Endothelial cell of umbilical vein (primary cell): ENCODE measurements around the gene HBQ1. TPM values are rescaled to one million over a fixed set of nuclear protein-coding genes. Genes with fewer than 3 reads are reported as not detected.

Experiments
- Bru-seq: library from RNA; stranded (reverse); fragments of 400-500 nt; gene quantifications from one replicate; lab custom pipeline; 2021; lab: Mats Ljungman, UMichigan
- BruChase-seq, 2 experiments: library from RNA; stranded (reverse); fragments of 400-500 nt; gene quantifications; one replicate each; lab custom pipeline; 2021; lab: Mats Ljungman, UMichigan
- BruUV-seq: library from RNA; stranded (reverse); fragments of 400-500 nt; replicated peaks from 2 replicates; lab custom pipeline; 2021; lab: Mats Ljungman, UMichigan
- CTCF ChIA-PET: fragments of 300-600, 350-600 bp; sonication (Branson Sonifier 250); formaldehyde crosslinking; loops from one replicate; lab custom pipeline; 2021; ENCODE audit warnings: antibody characterized with exemption, inconsistent platforms; lab: Charles Lee
- POLR2A ChIA-PET: fragments of 300-600, 350-600 bp; sonication (Branson Sonifier 250); formaldehyde crosslinking; loops from one replicate; lab custom pipeline; 2021; ENCODE audit warnings: antibody characterized with exemption, inconsistent platforms; lab: Charles Lee
- DNase-seq: peaks from one replicate; pipeline ENCODE4 v3.0.0-alpha.2; 2011; ENCODE audit warnings: low read depth, low spot score
- FAIRE-seq: peaks from 2 replicates; lab custom pipeline; 2011; peaks lifted over from hg19 to GRCh38; lab: Jason Lieb, UNC
- H2AFZ ChIP-seq: 2 replicates; pipeline ENCODE4 v1.6.0; 2012; ENCODE audit warnings: low read depth, low read length, control low read depth, inconsistent platforms
- H3K27ac ChIP-seq: 2 replicates; pipeline ENCODE4 v1.5.1; 2011; ENCODE audit warnings: low read depth, mild to moderate bottlenecking, control low read depth, low read length, moderate library complexity; ENCODE audit not compliant: insufficient read depth
- H3K27me3 ChIP-seq, 2 experiments: 2 replicates each; pipeline versions ENCODE4 v1.6.0 to v1.6.1; 2011; ENCODE audit warnings: low read length in 2 of 2, mixed read lengths in 1 of 2; ENCODE audit not compliant: control insufficient read depth in 2 of 2, insufficient read depth in 2 of 2
- H3K36me3 ChIP-seq, 2 experiments: 2 replicates in 1 of 2; 3 replicates in 1 of 2; pipeline ENCODE4 v1.5.1; 2011; ENCODE audit warnings: low read length in 2 of 2, mild to moderate bottlenecking in 1 of 2, moderate library complexity in 1 of 2; ENCODE audit not compliant: control insufficient read depth in 2 of 2, insufficient read depth in 2 of 2; ENCODE audit errors: extremely low read depth in 1 of 2
- H3K4me1 ChIP-seq: 3 replicates; pipeline ENCODE4 v1.5.1; 2011; ENCODE audit warnings: mild to moderate bottlenecking, low read length; ENCODE audit not compliant: control insufficient read depth, insufficient read depth; ENCODE audit errors: extremely low read depth
- H3K4me2 ChIP-seq: 2 replicates; pipeline ENCODE4 v1.6.1; 2011; ENCODE audit warnings: low read length, control low read depth, mixed read lengths; ENCODE audit not compliant: insufficient read depth
- H3K4me3 ChIP-seq, 3 experiments: fragments of 200-600 bp in 1 of 3; sonication (generic), shearing (Covaris generic) in 1 of 3; replicated peaks in 1 of 3; 2 replicates each; pipeline ENCODE4 v1.5.1; 2011 to 2016; ENCODE audit warnings: control low read depth in 3 of 3, low read length in 3 of 3, mild to moderate bottlenecking in 2 of 3, inconsistent platforms in 1 of 3, low read depth in 1 of 3, moderate library complexity in 1 of 3; ENCODE audit not compliant: insufficient read depth in 1 of 3
- H3K79me2 ChIP-seq: 2 replicates; pipeline ENCODE4 v1.6.0; 2012; ENCODE audit warnings: low read length, inconsistent platforms; ENCODE audit not compliant: control insufficient read depth, insufficient read depth
- H3K9ac ChIP-seq: replicated peaks from 2 replicates; pipeline ENCODE3; 2011; ENCODE audit warnings: low read length, control low read depth; ENCODE audit not compliant: insufficient read depth; ENCODE audit errors: extremely low read depth
- H3K9me1 ChIP-seq: replicated peaks from 3 replicates; pipeline ENCODE4 v1.6.0; 2011; ENCODE audit warnings: mild to moderate bottlenecking, low read length; ENCODE audit not compliant: control insufficient read depth, insufficient read depth; ENCODE audit errors: extremely low read depth
- H3K9me3 ChIP-seq: replicated peaks from 2 replicates; pipeline ENCODE4 v1.5.1; 2012; ENCODE audit warnings: low read length, inconsistent platforms; ENCODE audit not compliant: control insufficient read depth, insufficient read depth
- H4K20me1 ChIP-seq: replicated peaks from 2 replicates; pipeline ENCODE3; 2011; ENCODE audit warnings: mild to moderate bottlenecking, low read length; ENCODE audit not compliant: control insufficient read depth, insufficient read depth; ENCODE audit errors: extremely low read depth
- POLR2A ChIP-seq: IDR thresholded peaks from 2 replicates; pipeline ENCODE4 v1.6.1; 2012; ENCODE audit warnings: low read depth, mild to moderate bottlenecking, control low read depth, low read length
- POLR2AphosphoS5 ChIP-seq: IDR thresholded peaks from 2 replicates; pipeline ENCODE4 v1.6.1; 2012; ENCODE audit warnings: low read depth, mild to moderate bottlenecking, control low read depth, low read length, moderate library complexity; ENCODE audit not compliant: insufficient read depth
- dilution Hi-C: fragments of 300-500 bp; cut with MboI; formaldehyde crosslinking; loops from one replicate; pipeline ENCODE4 v1.15.0; 2019; ENCODE audit warnings: low sequenced_read_pairs; ENCODE audit not compliant: extremely low pct_ligation_motif_present
- intact Hi-C: fragments of 100-400 bp; cut with micrococcal nuclease; formaldehyde crosslinking; loops from one replicate; pipeline ENCODE4 v1.10.0; 2022
- long read RNA-seq: library from polyadenylated mRNA; stranded (forward); transcript quantifications from one replicate; pipeline ENCODE4 v2.0.0, GENCODE V29; 2021
- polyA minus RNA-seq, 3 experiments: library from RNA; depleted of rRNA, polyadenylated mRNA; stranded (reverse); fragments of >200 nt; gene quantifications; 1 replicate in 1 of 3; 2 replicates in 2 of 3; pipeline ENCODE4 v1.2.3, GENCODE V29; 2011
- polyA plus RNA-seq, 4 experiments: library from polyadenylated mRNA; depleted of rRNA in 3 of 4; stranded (reverse) in 3 of 4; unstranded in 1 of 4; fragments of >200 nt; gene quantifications; 2 replicates each; pipeline versions ENCODE4 v1.2.1 to v1.2.3, GENCODE V29; 2011 to 2012; ENCODE audit warnings: missing spikeins in 1 of 4
- total RNA-seq: library from RNA; stranded (reverse); gene quantifications from 2 replicates; pipeline ENCODE4 v1.2.3, GENCODE V29; 2021
- TF ChIP-seq, protein P1 (sequence below), 2 donors: IDR thresholded peaks; 1 replicate in 1 of 2; 2 replicates in 1 of 2; pipeline ENCODE4 v1.5.1; 2011; ENCODE audit warnings: low read length in 2 of 2, mild to moderate bottlenecking in 2 of 2, moderate library complexity in 2 of 2, control low read depth in 1 of 2, inconsistent platforms in 1 of 2, low read depth in 1 of 2; ENCODE audit not compliant: insufficient read depth in 1 of 2; ENCODE audit errors: extremely low read depth in 1 of 2

Gene HBQ1
- not detected in 2 replicates for total RNA-seq
- polyA plus RNA-seq, result 0.75 and 2.5 TPM in 2 replicates
- polyA plus RNA-seq (2011; cell fraction: cytosol; rRNA removed), result 0.18 and 0.25 TPM in 2 replicates
- 0.78 TPM in 1 of 2 replicates, not detected in the other for polyA plus RNA-seq (2011; cell fraction: nucleus; rRNA removed)
- polyA plus RNA-seq (2012), result 0.55 and 0.95 TPM in 2 replicates
- 0.90 and 0.93 TPM in 2 replicates for polyA minus RNA-seq
- polyA minus RNA-seq (2011; cell fraction: cytosol; rRNA and poly(A)+ RNA removed), result not detected
- not detected in 2 replicates for polyA minus RNA-seq (2011; cell fraction: nucleus; rRNA and poly(A)+ RNA removed)
- not detected for Bru-seq, nascent RNA
- not detected for BruChase-seq, experiment 1, labeled RNA remaining after a 6-hour chase
- BruChase-seq, experiment 2, labeled RNA remaining after a 2-hour chase, result not detected
- long read RNA-seq, partial matches to known transcripts, result 0 of 2 reads
- long read RNA-seq, other reads (novel, unspliced or antisense), result 1 of 2 reads

DNA sequence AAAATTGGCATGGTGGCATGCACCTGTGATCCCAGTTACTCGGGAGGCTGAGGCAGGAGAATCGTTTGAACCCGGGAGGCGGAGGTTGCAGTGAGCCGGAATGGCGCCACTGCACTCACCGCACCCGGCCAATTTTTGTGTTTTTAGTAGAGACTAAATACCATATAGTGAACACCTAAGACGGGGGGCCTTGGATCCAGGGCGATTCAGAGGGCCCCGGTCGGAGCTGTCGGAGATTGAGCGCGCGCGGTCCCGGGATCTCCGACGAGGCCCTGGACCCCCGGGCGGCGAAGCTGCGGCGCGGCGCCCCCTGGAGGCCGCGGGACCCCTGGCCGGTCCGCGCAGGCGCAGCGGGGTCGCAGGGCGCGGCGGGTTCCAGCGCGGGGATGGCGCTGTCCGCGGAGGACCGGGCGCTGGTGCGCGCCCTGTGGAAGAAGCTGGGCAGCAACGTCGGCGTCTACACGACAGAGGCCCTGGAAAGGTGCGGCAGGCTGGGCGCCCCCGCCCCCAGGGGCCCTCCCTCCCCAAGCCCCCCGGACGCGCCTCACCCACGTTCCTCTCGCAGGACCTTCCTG lies at the start of gene HBQ1:
TSS of gene HBQ1 (plus strand) at position 359 of the 575 bp plus-strand sequence. CDS start at position 387, 28 bp downstream.
- intact Hi-C loops, result loop anchor here (2.0 to 5.0 kb wide), 2 partner anchors 63 to 172 kb away; partner anchors contain the start of gene AXIN1
- Histone ChIP-seq H3K27ac (no peak within 1 kb of the TSS), H3K4me1 (peaks cover 5% of the 10 kb centered on the region), H3K4me2 (peak within 1 kb of the TSS; percentile 51), H3K4me3 (peak within 1 kb of the TSS in 1 of 3 experiments; percentile 1), H3K9me1 (no peaks in the 10 kb centered on the region), H4K20me1 (no peaks in the 10 kb centered on the region), H3K79me2 (no peaks in the 10 kb centered on the region), H3K27me3 (peaks cover 24 to 30% of the 10 kb centered on the region in 2 experiments), H3K9ac (no peak within 1 kb of the TSS), H3K9me3 (no peaks in the 10 kb centered on the region), H2AFZ (no peak within 1 kb of the TSS), H3K36me3 (no peaks in the 10 kb centered on the region)
- CTCF ChIA-PET, result interaction anchor here (0.6 to 3.3 kb wide), 17 partner anchors 9 to 183 kb away, joined by 3 to 61 read pairs (median 4); no protein-coding TSS in a partner anchor
- no peak for FAIRE-seq
- BruUV-seq, result no TSS peak
- POLR2A ChIA-PET, result interaction anchor here (1.4 kb wide), 1 partner anchor 73 kb away, joined by 3 read pairs; no protein-coding TSS in a partner anchor
- DNase-seq, result peak; percentile 31
- dilution Hi-C loops, result no loop called here
- TF ChIP-seq POLR2AphosphoS5 (no peak), POLR2A (no peak)
- TF ChIP-seq, protein P1, sequence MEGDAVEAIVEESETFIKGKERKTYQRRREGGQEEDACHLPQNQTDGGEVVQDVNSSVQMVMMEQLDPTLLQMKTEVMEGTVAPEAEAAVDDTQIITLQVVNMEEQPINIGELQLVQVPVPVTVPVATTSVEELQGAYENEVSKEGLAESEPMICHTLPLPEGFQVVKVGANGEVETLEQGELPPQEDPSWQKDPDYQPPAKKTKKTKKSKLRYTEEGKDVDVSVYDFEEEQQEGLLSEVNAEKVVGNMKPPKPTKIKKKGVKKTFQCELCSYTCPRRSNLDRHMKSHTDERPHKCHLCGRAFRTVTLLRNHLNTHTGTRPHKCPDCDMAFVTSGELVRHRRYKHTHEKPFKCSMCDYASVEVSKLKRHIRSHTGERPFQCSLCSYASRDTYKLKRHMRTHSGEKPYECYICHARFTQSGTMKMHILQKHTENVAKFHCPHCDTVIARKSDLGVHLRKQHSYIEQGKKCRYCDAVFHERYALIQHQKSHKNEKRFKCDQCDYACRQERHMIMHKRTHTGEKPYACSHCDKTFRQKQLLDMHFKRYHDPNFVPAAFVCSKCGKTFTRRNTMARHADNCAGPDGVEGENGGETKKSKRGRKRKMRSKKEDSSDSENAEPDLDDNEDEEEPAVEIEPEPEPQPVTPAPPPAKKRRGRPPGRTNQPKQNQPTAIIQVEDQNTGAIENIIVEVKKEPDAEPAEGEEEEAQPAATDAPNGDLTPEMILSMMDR (IDR thresholded peaks at IDR 0.05; ENCODE audit: extremely low read depth in 1 of 2, insufficient read depth in 1 of 2, low read depth in 1 of 2, low read length in 2 of 2), result peak; percentile 42 to 79
